Hematopoietic multipotent progenitor cell treated with erythropoietin and hydrocortisone succinate and interleukin-3 and kit ligand, for 17 days (in vitro differentiated cells): ENCODE results near the gene TEX261.

ENCODE experiments used
- DNase-seq: peaks from one replicate; pipeline ENCODE4 v3.0.0-alpha.2; 2015; ENCODE audit warnings: low spot score

Gene TEX261

GRCh38 chr2:70959271-70959761 is 35.4 kb downstream of the TEX261 start:
- no peak for DNase-seq

- DNase-seq = no peak
Observed at GRCh38 chr2:70958759-70959158, 35.9 kb downstream of the TEX261 start.

- no peak for DNase-seq
Observed at GRCh38 chr2:70957798-70958197, 36.9 kb downstream of the TEX261 start.

GRCh38 chr2:70956141-70956540 is 38.5 kb downstream of the TEX261 start:
- no peak for DNase-seq

- no peak for DNase-seq
Observed at GRCh38 chr2:70954886-70955285, 39.8 kb downstream of the TEX261 start.

GRCh38 chr2:70949086-70949485 is 45.6 kb downstream of the TEX261 start:
- no peak for DNase-seq

GRCh38 chr2:70948337-70949003 is 46.2 kb downstream of the TEX261 start:
- DNase-seq = peak; percentile 75

- no peak for DNase-seq
Observed at GRCh38 chr2:70947556-70948184, 47.0 kb downstream of the TEX261 start.

GRCh38 chr2:70946832-70947442 is 47.7 kb downstream of the TEX261 start:
- peak; percentile 53 for DNase-seq

GRCh38 chr2:70944111-70944690 is 50.5 kb downstream of the TEX261 start:
- DNase-seq = no peak

GRCh38 chr2:70943205-70943871 is 51.3 kb downstream of the TEX261 start:
- no peak for DNase-seq

- DNase-seq = no peak
Observed at GRCh38 chr2:70942396-70943204, 52.1 kb downstream of the TEX261 start.

- no peak for DNase-seq
Observed at GRCh38 chr2:70941701-70942100, 53.0 kb downstream of the TEX261 start.

GRCh38 chr2:70941186-70941585 is 53.5 kb downstream of the TEX261 start:
- DNase-seq = no peak

- no peak for DNase-seq
Observed at GRCh38 chr2:70939839-70940580, 54.7 kb downstream of the TEX261 start.

- no peak for DNase-seq
Observed at GRCh38 chr2:70939001-70939838, 55.5 kb downstream of the TEX261 start.

- no peak for DNase-seq
Observed at GRCh38 chr2:70938586-70938950, 56.1 kb downstream of the TEX261 start.

GRCh38 chr2:70937866-70938585 is 56.6 kb downstream of the TEX261 start:
- DNase-seq = no peak
